NCI-H510A (cell line): ENCODE data around the gene FAM9C.
"Not testable (repeated sequence)": the region's sequence is repeated elsewhere in the genome, so short reads cannot be mapped to it uniquely, and the experiment has no call there.

Source experiments
- DNase-seq: peaks from one replicate; lab custom pipeline; 2025; lab: John Stamatoyannopoulos, UW

FAM9C gene

DNA sequence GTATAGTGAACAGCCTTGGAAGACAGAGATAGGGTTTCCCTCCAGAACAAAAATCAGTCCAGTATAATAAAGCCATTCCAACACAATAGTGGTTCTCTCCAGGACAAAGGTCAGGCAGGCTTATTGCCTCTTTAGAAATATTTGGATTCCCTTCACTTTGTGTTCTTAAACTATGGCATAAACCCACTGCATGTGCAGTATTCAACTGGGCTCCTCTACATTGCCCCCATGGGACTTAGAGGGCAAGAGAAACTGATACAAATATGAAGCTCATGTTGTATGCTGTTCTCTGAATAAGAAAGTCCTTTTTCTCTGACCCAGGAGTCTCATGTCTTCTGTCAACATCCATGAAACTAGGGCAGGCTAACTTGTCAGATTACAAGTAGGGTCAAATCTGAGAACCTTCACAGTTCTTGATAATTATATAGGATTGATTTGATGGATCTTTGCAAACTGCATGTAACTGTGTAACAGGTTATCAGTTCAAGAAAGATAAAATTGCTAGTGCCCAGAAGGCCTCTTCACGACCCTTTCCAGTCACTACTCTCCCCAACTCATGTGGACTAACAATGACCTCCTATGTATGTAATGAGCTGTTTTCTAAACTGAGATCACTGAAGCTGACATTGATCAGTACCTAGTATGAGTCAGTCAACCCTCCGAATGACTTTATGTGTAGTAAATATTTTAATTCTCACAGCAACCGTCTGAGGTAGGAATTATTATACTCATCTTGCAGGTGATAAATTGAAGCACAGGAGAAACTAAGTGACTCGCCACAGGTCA is 31.9 kb upstream of the FAM9C start:
- DNase-seq = no peak

- no peak for DNase-seq
These were observed 30.2 kb upstream of the FAM9C start for GRCh38 chrX:13074297-13075262.

DNA sequence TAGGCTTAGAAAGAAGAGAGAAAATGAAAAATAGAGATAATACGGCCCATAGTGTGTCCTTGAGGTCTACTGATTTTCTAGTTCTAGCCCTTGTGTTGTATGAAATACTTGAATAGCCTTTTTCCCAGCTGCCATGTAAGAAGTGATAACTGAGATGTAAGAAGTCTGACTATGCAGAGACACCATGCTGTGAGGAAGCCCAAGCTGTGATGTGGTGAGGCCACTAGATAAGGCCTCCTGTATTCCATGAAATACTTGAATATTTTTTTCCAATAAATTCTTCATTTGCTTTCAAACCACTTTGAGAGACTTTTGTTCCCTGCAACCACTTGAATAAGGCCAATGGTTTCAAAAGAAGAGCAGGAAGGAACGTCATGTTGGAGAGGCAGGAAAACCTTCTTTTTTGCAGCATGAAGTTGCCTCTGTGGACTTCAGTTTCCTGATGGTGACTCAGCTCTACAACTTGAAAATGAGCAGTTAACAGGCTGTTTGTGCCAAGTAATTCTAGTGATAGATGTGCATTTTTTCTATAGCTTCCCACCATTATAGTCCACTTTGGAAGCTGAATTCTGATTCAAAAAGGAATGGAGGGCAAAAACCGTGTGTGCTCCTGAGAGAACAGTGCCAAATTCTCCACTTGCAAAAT is 25.5 kb upstream of the FAM9C start:
- no peak for DNase-seq

DNA sequence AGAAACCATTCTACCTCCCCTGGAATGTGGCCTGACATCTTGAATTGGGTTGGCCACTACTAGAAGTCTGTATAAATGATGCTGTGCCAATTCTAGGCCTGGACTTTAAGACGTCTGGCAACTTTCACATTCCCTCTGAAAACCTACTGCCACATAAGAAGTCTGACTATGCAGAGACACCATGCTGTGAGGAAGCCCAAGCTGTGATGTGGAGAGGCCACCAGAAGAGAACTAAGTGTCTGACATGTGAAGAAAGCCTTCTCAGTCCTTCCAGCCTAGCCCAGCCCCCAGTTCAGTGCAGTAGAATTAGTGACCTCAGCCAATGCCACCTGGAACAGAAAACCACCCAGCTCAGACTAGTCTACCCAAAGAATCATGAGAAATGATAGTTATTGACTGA is 24.2 kb upstream of the FAM9C start:
- DNase-seq = no peak

- DNase-seq = no peak
These were observed 23.4 kb upstream of the FAM9C start for GRCh38 chrX:13067773-13068172.

DNA sequence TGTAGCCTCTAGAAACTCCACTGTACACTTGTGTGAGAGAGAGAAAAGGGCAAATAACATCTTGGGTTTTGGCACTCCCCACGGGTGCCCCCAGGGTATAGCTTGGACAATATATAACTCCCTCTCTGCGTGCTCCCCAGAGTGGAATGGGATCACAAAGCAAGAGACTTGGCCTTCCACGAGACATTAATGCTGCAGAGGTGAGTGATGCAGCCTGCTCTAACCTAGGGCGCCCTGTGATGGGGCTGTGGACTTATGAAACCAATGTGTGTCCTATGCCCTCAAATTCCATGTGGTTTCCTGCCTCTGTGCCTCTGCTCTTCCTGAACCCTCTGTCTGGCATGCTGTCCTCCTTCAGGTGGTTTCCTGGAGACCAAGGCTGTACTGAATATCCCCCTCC is 22.0 kb upstream of the FAM9C start:
- no peak for DNase-seq

- DNase-seq = no peak
These were observed 20.3 kb upstream of the FAM9C start for GRCh38 chrX:13064599-13065143.

DNA sequence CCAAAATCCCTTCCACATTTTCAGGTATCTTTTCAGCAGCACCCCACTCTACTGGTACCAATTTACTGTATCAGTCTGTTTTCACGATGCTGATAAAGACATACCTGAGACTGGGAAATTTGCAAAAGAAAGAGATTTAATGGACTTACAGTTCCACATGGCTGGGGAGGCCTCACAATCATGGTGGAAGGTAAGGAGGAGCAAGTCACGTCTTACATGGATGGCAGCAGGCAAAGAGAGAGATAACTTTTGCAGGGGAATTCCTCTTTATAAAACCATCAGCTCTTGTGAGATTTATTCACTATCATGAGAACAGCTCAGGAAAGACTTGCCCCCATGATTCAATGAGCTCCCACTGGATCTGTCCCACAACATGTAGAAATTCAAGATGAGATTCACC is 18.7 kb upstream of the FAM9C start:
- not testable (repeated sequence) for DNase-seq

GRCh38 chrX:13062331-13062730 is 17.9 kb upstream of the FAM9C start:
- not testable (repeated sequence) for DNase-seq

DNA sequence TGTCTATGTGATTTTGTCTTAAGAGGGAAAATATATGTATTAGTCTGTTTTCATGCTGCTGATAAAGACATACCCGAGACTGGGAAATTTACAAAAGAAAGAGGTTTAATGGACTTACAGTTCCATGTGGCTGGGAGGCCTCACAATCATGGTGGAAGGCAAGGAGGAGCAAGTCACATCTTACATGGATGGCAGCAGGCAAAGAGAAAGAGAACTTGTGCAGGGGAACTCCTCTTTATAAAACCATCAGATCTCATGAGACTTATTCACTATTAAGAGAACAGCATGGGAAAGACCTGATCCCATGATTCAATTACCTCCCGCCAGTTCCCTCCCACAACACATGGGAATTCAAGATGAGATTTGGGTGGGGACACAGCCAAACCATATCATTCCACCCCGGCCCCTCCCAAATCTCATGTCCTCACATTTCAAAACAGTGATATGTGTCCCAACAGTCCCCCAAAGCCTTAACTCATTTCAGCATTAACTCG is 16.8 kb upstream of the FAM9C start:
- not testable (repeated sequence) for DNase-seq

GRCh38 chrX:13059637-13060499 is 15.4 kb upstream of the FAM9C start:
- DNase-seq = no peak

DNA sequence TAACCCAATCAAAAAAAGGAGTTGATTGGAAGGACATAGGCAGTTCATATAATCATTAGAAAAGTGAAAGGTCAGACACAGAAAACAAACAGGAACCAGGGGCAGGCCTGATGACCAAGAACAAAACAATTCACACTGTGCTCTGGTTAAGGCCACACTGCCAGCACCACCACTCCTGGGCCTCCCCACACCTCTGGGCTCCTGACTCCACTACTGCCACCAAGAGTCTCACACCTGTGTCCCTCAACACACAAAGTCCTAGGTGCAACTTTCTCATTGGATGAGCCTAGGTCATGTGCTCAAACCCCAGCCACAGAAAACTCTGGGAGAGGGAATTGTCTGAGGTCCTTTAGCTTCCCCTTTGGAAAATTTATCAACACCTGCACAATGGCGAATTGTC is 11.1 kb upstream of the FAM9C start:
- DNase-seq = no peak

DNA sequence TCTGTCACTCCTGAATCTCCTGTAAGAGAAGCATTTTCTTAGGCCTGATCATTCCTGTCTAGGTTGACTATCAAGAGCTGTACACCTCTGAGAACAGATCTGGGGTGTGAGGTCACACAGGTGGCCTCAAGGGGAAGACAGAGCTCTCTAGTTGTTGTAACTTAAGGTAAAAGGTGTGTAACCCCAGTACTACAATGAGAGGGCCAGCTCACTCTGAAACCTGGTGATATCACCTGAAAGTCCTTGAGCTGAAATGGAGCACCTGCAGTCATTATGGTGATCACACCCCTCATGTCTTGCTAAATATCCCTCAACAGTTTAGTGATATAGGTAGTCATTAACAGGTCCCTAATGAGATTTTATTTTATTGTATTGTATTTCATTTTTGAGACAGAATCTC is 8.8 kb upstream of the FAM9C start:
- DNase-seq = no peak

GRCh38 chrX:13051529-13052172 is 7.2 kb upstream of the FAM9C start:
- no peak for DNase-seq

DNA sequence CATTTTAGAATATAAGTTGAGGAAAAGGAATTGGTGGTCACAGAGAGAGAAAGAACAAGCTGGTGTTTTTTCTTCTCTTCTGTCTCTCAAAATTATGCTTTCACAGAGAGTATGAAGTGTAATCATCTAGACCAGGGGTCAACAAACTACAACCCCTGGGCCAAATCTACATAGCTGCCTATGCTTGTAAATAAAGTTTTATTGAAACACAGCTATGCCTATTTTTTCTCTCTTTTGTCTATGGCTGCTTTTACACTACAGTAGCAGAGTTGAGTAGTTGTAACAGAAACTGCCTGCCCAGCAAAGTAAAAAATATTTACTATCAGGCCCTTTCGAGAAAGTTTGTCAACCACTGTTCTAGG is 6.7 kb upstream of the FAM9C start:
- no peak for DNase-seq

DNA sequence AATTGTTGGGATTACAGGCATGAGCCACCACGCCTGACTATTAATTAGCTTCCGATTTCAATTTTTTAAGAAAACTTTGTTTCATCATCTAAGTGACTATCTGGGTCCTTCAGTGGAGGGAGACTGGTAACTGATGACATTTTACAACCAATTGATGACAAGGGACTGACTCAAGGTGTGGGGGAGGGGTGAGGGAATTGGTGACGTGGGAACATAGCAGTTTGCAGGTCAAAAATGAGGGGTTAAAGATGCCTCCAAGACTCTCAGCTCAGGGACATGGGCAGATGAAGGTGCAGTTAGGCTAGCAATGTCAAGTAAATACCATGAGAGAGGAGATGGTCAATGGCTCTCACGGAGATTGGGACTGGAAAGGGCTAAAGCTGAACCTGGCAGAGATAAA is 5.7 kb upstream of the FAM9C start:
- DNase-seq = no peak

- DNase-seq = no peak
These were observed 3.9 kb upstream of the FAM9C start for GRCh38 chrX:13048280-13048679.

- no peak for DNase-seq
These were observed 3.3 kb upstream of the FAM9C start for GRCh38 chrX:13047759-13048158.

- no peak for DNase-seq
These were observed 1.9 kb upstream of the FAM9C start for GRCh38 chrX:13046141-13046855.

GRCh38 chrX:13043938-13044337 is 482 bp downstream of the FAM9C start:
- no peak for DNase-seq
